ENCODE data around the gene HAND1.

HAND1 gene

GRCh38 chr5:154477382-154478223 is 424 bp downstream of the HAND1 start:
- no peak for DNase-seq

GRCh38 chr5:154476354-154477205 is 1.4 kb downstream of the HAND1 start:
- no peak for DNase-seq

GRCh38 chr5:154475591-154476353 is 2.3 kb downstream of the HAND1 start:
- no peak for DNase-seq

GRCh38 chr5:154474396-154475334 is 3.4 kb downstream of the HAND1 start:
- DNase-seq, result no peak

- no peak for DNase-seq
Observed at GRCh38 chr5:154473581-154474283, 4.3 kb downstream of the HAND1 start.

GRCh38 chr5:154472871-154473580 is 5.0 kb downstream of the HAND1 start:
- DNase-seq, result no peak

GRCh38 chr5:154470947-154471870 is 6.8 kb downstream of the HAND1 start:
- DNase-seq, result no peak

- DNase-seq, result no peak
Observed at GRCh38 chr5:154470137-154470536, 7.9 kb downstream of the HAND1 start.

GRCh38 chr5:154467655-154468354 is 10.2 kb downstream of the HAND1 start:
- peak; percentile 21 to 67 (median 46) for DNase-seq

GRCh38 chr5:154466671-154467070 is 11.4 kb downstream of the HAND1 start:
- DNase-seq, result no peak

GRCh38 chr5:154466147-154466546 is 11.9 kb downstream of the HAND1 start:
- no peak for DNase-seq

GRCh38 chr5:154465169-154465568 is 12.9 kb downstream of the HAND1 start:
- DNase-seq, result no peak

- no peak for DNase-seq
Observed at GRCh38 chr5:154464438-154464837, 13.6 kb downstream of the HAND1 start.

- DNase-seq, result no peak
Observed at GRCh38 chr5:154461531-154461930, 16.5 kb downstream of the HAND1 start.

GRCh38 chr5:154460172-154460571 is 17.9 kb downstream of the HAND1 start:
- DNase-seq, result no peak

GRCh38 chr5:154459015-154459414 is 19.0 kb downstream of the HAND1 start:
- no peak for DNase-seq

- no peak for DNase-seq
Observed at GRCh38 chr5:154456540-154456939, 21.5 kb downstream of the HAND1 start.

- no peak for DNase-seq
Observed at GRCh38 chr5:154455585-154455984, 22.4 kb downstream of the HAND1 start.

- DNase-seq, result no peak
Observed at GRCh38 chr5:154451957-154452356, 26.1 kb downstream of the HAND1 start.
